GM12864 (cell line): ENCODE data around the gene ARHGEF4.

Experiments used
- DNase-seq: peaks from one replicate; pipeline ENCODE4 v3.0.0-alpha.2; 2011; ENCODE audit warnings: low read depth
- H3K4me3 ChIP-seq: 2 replicates; pipeline ENCODE4 v1.5.1; 2011; ENCODE audit warnings: mild to moderate bottlenecking, low read depth, low read length, control low read depth
- TF ChIP-seq, protein P1 (sequence below): IDR thresholded peaks from 2 replicates; pipeline ENCODE4 v1.5.1; 2011; ENCODE audit warnings: low read depth, mild to moderate bottlenecking, moderate library complexity, low read length, control low read depth, inconsistent platforms; ENCODE audit errors: missing control alignments

The ARHGEF4 gene

DNA sequence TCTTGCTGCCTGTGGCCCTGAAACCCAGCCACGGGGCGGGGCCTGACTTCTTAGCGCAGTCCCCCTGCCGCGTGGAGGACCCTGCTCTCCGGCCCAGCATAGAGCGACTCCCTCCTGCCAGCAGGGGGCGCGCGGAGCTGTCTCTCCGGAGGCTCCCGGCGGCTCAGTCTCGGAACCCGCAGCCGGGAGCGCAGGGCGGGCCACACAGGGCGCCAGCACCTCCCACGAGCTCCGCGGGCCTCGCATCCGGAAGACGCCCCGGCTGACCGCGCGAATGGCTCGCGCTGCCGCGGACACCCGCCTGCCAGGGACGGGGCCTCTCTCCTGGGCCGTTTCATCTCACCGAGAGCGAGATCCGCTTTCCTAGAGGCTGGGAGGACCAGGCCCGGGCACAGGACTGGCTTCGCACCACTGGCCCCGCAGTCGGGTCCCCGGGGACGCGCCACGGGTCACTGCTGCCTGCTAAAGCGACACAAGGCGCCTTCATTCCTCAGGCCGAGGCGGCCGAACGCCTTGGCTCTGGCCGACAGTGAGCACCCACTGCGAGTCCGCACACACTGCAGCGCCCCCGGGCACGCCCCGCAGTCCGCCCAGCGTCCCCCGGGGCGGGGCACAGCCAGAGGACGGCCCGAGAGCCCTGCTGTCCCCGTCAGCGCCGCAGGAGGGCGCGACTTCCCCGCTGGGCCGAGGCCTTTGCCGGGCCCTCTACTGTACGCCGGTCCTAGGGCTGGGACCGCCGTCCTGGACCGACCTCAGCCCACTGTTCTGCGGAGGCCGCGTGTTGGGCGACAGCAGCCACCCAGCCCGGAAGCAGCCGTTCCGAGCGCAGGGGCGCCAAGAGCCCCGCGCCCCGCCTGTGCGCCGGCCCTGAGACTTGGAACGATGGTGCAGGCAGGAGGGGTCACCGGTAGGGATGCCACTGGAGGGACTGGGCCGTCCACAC, 39.0 kb upstream of the ARHGEF4 start:
- peak overlapping the region; percentile 63 for H3K4me3 ChIP-seq
- peak; percentile 30 for DNase-seq
- TF ChIP-seq, protein P1, sequence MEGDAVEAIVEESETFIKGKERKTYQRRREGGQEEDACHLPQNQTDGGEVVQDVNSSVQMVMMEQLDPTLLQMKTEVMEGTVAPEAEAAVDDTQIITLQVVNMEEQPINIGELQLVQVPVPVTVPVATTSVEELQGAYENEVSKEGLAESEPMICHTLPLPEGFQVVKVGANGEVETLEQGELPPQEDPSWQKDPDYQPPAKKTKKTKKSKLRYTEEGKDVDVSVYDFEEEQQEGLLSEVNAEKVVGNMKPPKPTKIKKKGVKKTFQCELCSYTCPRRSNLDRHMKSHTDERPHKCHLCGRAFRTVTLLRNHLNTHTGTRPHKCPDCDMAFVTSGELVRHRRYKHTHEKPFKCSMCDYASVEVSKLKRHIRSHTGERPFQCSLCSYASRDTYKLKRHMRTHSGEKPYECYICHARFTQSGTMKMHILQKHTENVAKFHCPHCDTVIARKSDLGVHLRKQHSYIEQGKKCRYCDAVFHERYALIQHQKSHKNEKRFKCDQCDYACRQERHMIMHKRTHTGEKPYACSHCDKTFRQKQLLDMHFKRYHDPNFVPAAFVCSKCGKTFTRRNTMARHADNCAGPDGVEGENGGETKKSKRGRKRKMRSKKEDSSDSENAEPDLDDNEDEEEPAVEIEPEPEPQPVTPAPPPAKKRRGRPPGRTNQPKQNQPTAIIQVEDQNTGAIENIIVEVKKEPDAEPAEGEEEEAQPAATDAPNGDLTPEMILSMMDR, result peak; percentile 91

DNA sequence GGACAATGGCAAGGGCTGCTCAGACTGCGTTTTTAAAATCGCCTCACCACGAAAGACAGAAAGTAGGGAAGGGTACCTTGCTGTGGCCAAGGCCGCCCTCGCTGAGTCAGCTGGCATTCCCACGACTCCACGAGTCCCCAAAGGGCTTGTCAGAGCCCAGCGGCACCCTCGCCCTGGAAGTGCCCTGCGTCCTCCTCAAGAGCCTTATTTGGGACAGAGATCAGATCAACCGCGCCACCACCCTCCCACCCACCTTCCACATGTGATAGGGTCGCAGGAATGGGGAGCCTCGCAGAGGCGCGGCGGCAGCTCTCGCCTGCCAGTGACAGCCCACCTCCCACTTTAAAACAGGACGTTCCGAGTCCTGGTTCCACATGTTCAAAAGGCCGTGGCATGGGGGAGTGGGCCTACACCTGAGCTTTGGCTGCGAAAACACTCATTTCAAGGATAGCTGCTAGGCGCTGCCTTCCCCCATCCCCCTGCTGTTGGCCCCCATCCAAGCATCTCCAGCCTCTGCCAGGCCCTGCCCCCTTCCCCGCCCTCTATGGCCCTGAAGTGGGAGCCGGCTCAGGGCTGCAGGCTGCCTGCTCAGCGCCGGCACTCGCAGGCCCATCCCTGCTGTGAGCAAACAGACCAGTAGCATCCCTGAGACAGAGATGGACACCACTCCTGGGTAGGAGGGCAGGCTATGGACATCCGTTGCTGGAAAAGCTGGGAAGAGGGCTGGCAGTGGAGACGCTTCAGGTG, 38.1 kb upstream of the ARHGEF4 start:
- TF ChIP-seq, protein P1, result no peak
- no peak for DNase-seq
- H3K4me3 ChIP-seq, result peak overlapping the region; percentile 63; the same call in 1 of the 2 replicates

DNA sequence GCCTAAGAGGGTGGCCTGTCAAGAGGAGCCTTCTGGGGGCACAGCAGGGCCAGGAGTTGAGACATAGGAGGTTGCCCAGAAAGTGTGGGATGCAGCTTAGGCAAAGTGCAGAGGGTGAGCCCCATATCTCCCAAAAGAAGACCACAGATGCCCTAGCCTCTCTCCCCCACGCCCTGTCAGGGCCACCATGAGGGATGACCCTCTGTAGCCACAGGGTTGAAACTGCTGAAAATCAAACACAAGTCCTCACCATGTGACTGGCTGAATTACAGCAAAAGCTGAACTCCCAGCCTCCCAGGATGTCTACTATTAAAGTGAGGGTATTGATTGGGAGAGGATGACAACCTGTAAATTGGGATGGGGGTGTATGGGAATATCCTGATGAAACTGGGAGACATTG, 37.4 kb upstream of the ARHGEF4 start:
- TF ChIP-seq, protein P1, result no peak
- no peak for DNase-seq
- no peak overlapping the region for H3K4me3 ChIP-seq

DNA sequence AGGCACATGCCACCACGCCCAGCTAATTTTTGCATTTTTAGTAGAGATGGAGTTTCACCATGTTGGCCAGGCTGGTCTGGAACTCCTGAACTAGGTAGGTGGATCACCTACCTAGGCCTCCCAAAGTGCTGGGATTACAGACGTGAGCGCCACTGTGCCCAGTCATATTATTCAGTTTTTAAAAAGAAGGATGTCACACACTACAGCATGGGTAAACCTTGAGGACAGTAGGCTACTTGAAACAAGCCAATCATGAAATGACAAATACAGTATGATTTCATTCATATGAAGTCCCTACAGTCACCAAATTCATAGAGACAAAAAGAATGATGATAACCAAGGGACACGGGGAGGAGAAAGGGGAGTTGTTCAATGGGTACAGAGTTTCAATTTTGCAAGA, 31.1 kb upstream of the ARHGEF4 start:
- TF ChIP-seq, protein P1, result no peak
- H3K4me3 ChIP-seq, result no peak overlapping the region
- no peak for DNase-seq

DNA sequence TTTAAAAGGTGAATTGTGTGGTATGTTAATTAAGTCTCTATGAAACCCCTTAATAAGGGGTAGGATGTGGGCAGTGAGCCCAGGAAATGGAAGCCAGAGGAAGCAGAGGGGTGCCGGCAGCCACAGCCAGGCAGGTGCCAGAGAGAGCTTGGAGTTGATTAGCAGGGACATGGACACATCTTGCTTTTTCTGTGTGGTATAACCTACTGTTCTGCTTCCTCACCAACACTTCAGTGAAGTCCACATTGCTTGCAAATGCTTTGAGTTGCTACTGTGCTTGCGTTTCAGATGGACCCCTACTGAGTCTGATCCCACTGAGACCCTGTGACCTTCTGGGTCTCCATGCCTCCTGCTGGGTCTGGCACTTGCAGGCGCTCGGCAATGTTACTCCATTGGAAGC, 30.3 kb upstream of the ARHGEF4 start:
- no peak for DNase-seq
- H3K4me3 ChIP-seq, result no peak overlapping the region
- TF ChIP-seq, protein P1, result no peak

DNA sequence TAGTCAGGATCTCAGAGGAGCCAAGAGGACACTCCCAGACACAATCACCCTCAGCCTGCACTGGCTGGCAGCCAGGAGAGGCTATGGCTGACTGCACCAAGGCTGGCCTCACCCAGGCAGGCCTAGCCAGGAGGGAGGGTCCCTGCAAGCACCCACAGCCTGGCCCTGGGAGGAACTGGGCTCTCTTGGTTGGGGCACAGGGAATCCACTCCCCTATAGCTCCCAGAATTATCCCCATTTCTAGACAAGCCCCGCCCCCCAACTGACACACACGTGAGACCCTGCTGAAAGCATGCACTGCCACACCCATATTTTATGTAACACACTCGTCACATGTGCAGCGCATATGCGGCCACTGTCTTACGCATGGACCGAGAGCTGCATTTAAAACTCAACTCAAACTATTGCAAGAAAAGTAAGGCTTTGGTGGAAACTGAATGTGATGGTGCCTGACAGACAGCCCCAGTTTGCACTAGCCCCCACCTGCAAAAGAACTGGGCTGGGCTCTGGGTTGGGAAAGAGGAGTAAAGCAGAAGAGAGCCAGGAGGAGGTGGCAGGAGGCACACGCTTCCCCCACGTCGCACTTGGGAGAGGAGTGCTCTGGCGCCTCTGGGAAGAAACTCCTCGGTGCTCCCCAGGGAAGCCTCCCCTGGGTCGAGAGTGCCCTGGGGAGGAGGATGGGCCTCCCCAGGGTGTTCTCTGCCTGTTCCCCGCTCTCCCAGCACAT, 28.9 kb upstream of the ARHGEF4 start:
- TF ChIP-seq, protein P1, result no peak
- no peak for DNase-seq
- H3K4me3 ChIP-seq, result no peak overlapping the region
